ENCODE measurements around the gene ADAMTS17. TPM values are rescaled to one million over a fixed set of nuclear protein-coding genes. Genes with fewer than 3 reads are reported as not detected.

The ADAMTS17 gene
- total RNA-seq, 1 experiment from 2014 or later, result 1.5 TPM

- H3K4me3 Mint-ChIP-seq (ENCODE audit: unreplicated experiment), result no peak overlapping the region
- Histone ChIP-seq H3K9me3 (no peaks in the 10 kb centered on the region), H3K4me3 (ENCODE audit: low read depth, low read length) (no peak overlapping the region), H3K36me3 (ENCODE audit: control insufficient read depth, insufficient read depth, low read length) (no peaks in the 10 kb centered on the region), H3K27me3 (replicated peaks; ENCODE audit: control insufficient read depth, insufficient read depth, low read length) (no peaks in the 10 kb centered on the region), H3K4me1 (no peaks in the 10 kb centered on the region)
- no peak for TF ChIP-seq CTCF (IDR thresholded peaks at IDR 0.05; ENCODE audit: insufficient read depth in 1 of 2, low read depth in 1 of 2, low read length in 1 of 2, severe bottlenecking in 1 of 2, unreplicated experiment in 1 of 2)
- ChIA-PET POLR2A (no interaction called here), CTCF (no interaction called here)
- intact Hi-C loops (cut with micrococcal nuclease; ENCODE audit: unreplicated experiment), result no loop called here
- H3K4me1 Mint-ChIP-seq (ENCODE audit: low read depth, unreplicated experiment), result no peaks in the 10 kb centered on the region
- H3K27ac Mint-ChIP-seq (ENCODE audit: unreplicated experiment), result no peak overlapping the region
- no peaks in the 10 kb centered on the region for H3K36me3 Mint-ChIP-seq (ENCODE audit: insufficient read depth, unreplicated experiment)
- no peaks in the 10 kb centered on the region for H3K27me3 Mint-ChIP-seq (ENCODE audit: insufficient read depth, unreplicated experiment)
- no peak for DNase-seq
- H3K9me3 Mint-ChIP-seq (ENCODE audit: unreplicated experiment), result no peaks in the 10 kb centered on the region
- no TSS peak for BruUV-seq (replicated peaks)
Observed at GRCh38 chr15:99969261-99969920, 372.4 kb downstream of the ADAMTS17 start.

GRCh38 chr15:99967841-99968371 lies 373.9 kb downstream of the ADAMTS17 start:
- Histone ChIP-seq H3K9me3 (no peaks in the 10 kb centered on the region), H3K36me3 (ENCODE audit: control insufficient read depth, insufficient read depth, low read length) (no peaks in the 10 kb centered on the region), H3K4me3 (ENCODE audit: low read depth, low read length) (no peak overlapping the region), H3K4me1 (no peaks in the 10 kb centered on the region), H3K27me3 (replicated peaks; ENCODE audit: control insufficient read depth, insufficient read depth, low read length) (no peaks in the 10 kb centered on the region)
- H3K4me3 Mint-ChIP-seq (ENCODE audit: unreplicated experiment), result no peak overlapping the region
- no peaks in the 10 kb centered on the region for H3K36me3 Mint-ChIP-seq (ENCODE audit: insufficient read depth, unreplicated experiment)
- BruUV-seq (replicated peaks), result no TSS peak
- intact Hi-C loops (cut with micrococcal nuclease; ENCODE audit: unreplicated experiment), result no loop called here
- no peaks in the 10 kb centered on the region for H3K27me3 Mint-ChIP-seq (ENCODE audit: insufficient read depth, unreplicated experiment)
- H3K9me3 Mint-ChIP-seq (ENCODE audit: unreplicated experiment), result no peaks in the 10 kb centered on the region
- TF ChIP-seq CTCF (IDR thresholded peaks at IDR 0.05; ENCODE audit: insufficient read depth in 1 of 2, low read depth in 1 of 2, low read length in 1 of 2, severe bottlenecking in 1 of 2, unreplicated experiment in 1 of 2), result no peak
- H3K4me1 Mint-ChIP-seq (ENCODE audit: low read depth, unreplicated experiment), result no peaks in the 10 kb centered on the region
- DNase-seq, result no peak
- no peak overlapping the region for H3K27ac Mint-ChIP-seq (ENCODE audit: unreplicated experiment)
- POLR2A ChIA-PET, result no interaction called here
- CTCF ChIA-PET, result no interaction called here

GRCh38 chr15:99966815-99967214 lies 375.0 kb downstream of the ADAMTS17 start:
- no peak overlapping the region for H3K4me3 ChIP-seq (ENCODE audit: low read depth, low read length)
- no peak for DNase-seq
- no peaks in the 10 kb centered on the region for H3K27me3 ChIP-seq (replicated peaks; ENCODE audit: control insufficient read depth, insufficient read depth, low read length)
- Mint-ChIP-seq H3K36me3 (ENCODE audit: insufficient read depth, unreplicated experiment) (no peaks in the 10 kb centered on the region), H3K4me1 (ENCODE audit: low read depth, unreplicated experiment) (no peaks in the 10 kb centered on the region), H3K27me3 (ENCODE audit: insufficient read depth, unreplicated experiment) (no peaks in the 10 kb centered on the region), H3K4me3 (ENCODE audit: unreplicated experiment) (no peak overlapping the region), H3K9me3 (ENCODE audit: unreplicated experiment) (no peaks in the 10 kb centered on the region), H3K27ac (ENCODE audit: unreplicated experiment) (no peak overlapping the region)
- CTCF ChIA-PET, result no interaction called here
- intact Hi-C loops (cut with micrococcal nuclease; ENCODE audit: unreplicated experiment), result no loop called here
- TF ChIP-seq CTCF (IDR thresholded peaks at IDR 0.05; ENCODE audit: insufficient read depth in 1 of 2, low read depth in 1 of 2, low read length in 1 of 2, severe bottlenecking in 1 of 2, unreplicated experiment in 1 of 2), result no peak
- no peaks in the 10 kb centered on the region for H3K9me3 ChIP-seq
- no peaks in the 10 kb centered on the region for H3K36me3 ChIP-seq (ENCODE audit: control insufficient read depth, insufficient read depth, low read length)
- no TSS peak for BruUV-seq (replicated peaks)
- H3K4me1 ChIP-seq, result no peaks in the 10 kb centered on the region
- POLR2A ChIA-PET, result no interaction called here
